ENCODE results near the gene PAEP.

PAEP gene

GRCh38 chr9:135555910-135556309 lies 5.6 kb upstream of the PAEP start:
- DNase-seq (ENCODE audit: low read depth in 1 of 2, low spot score in 1 of 2), result no peak
- Histone ChIP-seq H3K27ac (replicated peaks) (no peak overlapping the region), H3K4me3 (replicated peaks; ENCODE audit: insufficient read depth, low read length) (no peak overlapping the region), H3K27me3 (ENCODE audit: insufficient read depth, poor library complexity, severe bottlenecking) (no peaks in the 10 kb centered on the region)
- TF ChIP-seq POLR2AphosphoS5 (IDR thresholded peaks at IDR 0.05; ENCODE audit: low read depth), result no peak
- TF ChIP-seq GABPA (IDR thresholded peaks at IDR 0.05; ENCODE audit: low read depth), result no peak
- TF ChIP-seq, protein P1, sequence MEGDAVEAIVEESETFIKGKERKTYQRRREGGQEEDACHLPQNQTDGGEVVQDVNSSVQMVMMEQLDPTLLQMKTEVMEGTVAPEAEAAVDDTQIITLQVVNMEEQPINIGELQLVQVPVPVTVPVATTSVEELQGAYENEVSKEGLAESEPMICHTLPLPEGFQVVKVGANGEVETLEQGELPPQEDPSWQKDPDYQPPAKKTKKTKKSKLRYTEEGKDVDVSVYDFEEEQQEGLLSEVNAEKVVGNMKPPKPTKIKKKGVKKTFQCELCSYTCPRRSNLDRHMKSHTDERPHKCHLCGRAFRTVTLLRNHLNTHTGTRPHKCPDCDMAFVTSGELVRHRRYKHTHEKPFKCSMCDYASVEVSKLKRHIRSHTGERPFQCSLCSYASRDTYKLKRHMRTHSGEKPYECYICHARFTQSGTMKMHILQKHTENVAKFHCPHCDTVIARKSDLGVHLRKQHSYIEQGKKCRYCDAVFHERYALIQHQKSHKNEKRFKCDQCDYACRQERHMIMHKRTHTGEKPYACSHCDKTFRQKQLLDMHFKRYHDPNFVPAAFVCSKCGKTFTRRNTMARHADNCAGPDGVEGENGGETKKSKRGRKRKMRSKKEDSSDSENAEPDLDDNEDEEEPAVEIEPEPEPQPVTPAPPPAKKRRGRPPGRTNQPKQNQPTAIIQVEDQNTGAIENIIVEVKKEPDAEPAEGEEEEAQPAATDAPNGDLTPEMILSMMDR (IDR thresholded peaks at IDR 0.05; ENCODE audit: insufficient read depth, low read length), result no peak
- TF ChIP-seq REST (IDR thresholded peaks at IDR 0.05; ENCODE audit: insufficient replicate concordance, low read depth), result no peak
- no peak for TF ChIP-seq SPI1 (IDR thresholded peaks at IDR 0.05; ENCODE audit: borderline replicate concordance, low read depth)

DNA sequence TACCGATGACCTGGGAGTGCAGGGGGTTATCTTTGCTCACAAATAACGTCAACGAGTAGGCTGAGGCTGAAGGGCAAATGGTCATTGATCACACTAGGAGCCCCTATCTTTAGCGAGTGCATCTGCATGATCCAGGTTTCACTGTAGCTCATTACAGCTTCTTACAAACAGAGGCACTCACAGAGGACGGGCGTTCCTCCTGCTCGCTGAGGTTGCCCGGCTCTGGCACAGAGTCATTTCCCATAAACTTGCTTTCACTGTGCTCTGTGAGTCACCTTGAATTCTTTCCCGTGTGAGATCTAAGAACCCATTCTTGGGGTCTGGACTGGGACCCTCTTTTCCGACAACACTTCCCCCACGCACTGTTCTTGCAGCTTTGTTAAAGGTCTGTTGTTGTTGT lies 1.9 kb upstream of the PAEP start:
- no peaks in the 10 kb centered on the region for H3K27me3 ChIP-seq (ENCODE audit: insufficient read depth, poor library complexity, severe bottlenecking)
- no peak for TF ChIP-seq REST (IDR thresholded peaks at IDR 0.05; ENCODE audit: insufficient replicate concordance, low read depth)
- no peak for TF ChIP-seq SPI1 (IDR thresholded peaks at IDR 0.05; ENCODE audit: borderline replicate concordance, low read depth)
- TF ChIP-seq GABPA (IDR thresholded peaks at IDR 0.05; ENCODE audit: low read depth), result no peak
- TF ChIP-seq, protein P1 (IDR thresholded peaks at IDR 0.05; ENCODE audit: insufficient read depth, low read length), result no peak
- TF ChIP-seq POLR2AphosphoS5 (IDR thresholded peaks at IDR 0.05; ENCODE audit: low read depth), result no peak
- no peak overlapping the region for H3K4me3 ChIP-seq (replicated peaks; ENCODE audit: insufficient read depth, low read length)
- H3K27ac ChIP-seq (replicated peaks), result no peak overlapping the region
- DNase-seq (ENCODE audit: low read depth in 1 of 2, low spot score in 1 of 2), result no peak

GRCh38 chr9:135562235-135562745 lies 734 bp downstream of the PAEP start:
- Histone ChIP-seq H3K27me3 (ENCODE audit: insufficient read depth, poor library complexity, severe bottlenecking) (no peaks in the 10 kb centered on the region), H3K27ac (replicated peaks) (no peak overlapping the region), H3K4me3 (replicated peaks; ENCODE audit: insufficient read depth, low read length) (no peak overlapping the region)
- TF ChIP-seq, protein P1 (IDR thresholded peaks at IDR 0.05; ENCODE audit: insufficient read depth, low read length), result no peak
- TF ChIP-seq SPI1 (IDR thresholded peaks at IDR 0.05; ENCODE audit: borderline replicate concordance, low read depth) (no peak), REST (IDR thresholded peaks at IDR 0.05; ENCODE audit: insufficient replicate concordance, low read depth) (no peak), GABPA (IDR thresholded peaks at IDR 0.05; ENCODE audit: low read depth) (no peak), POLR2AphosphoS5 (IDR thresholded peaks at IDR 0.05; ENCODE audit: low read depth) (no peak)
- no peak for DNase-seq (ENCODE audit: low read depth in 1 of 2, low spot score in 1 of 2)

Measured in HL-60 (cell line).